MCF 10A (cell line): Measurements from ENCODE around the gene OGFOD3. TPM values are rescaled to one million over a fixed set of nuclear protein-coding genes. Genes with fewer than 3 reads are reported as not detected.

Source experiments
- BruUV-seq: library from RNA; stranded (reverse); fragments of 400-500 nt; replicated peaks from 2 replicates; lab custom pipeline; 2021; lab: Mats Ljungman, UMichigan
- CTCF ChIA-PET: fragments of 300-600 bp; sonication (Branson Sonifier 250); formaldehyde crosslinking; extraction: SDS; loops from one replicate; lab custom pipeline; 2021; ENCODE audit warnings: antibody characterized with exemption, inconsistent platforms; lab: Yijun Ruan, JAX
- POLR2A ChIA-PET: fragments of 300-600, 350-650 bp; sonication (Branson Sonifier 250); formaldehyde crosslinking; extraction: SDS; loops from one replicate; lab custom pipeline; 2020; ENCODE audit warnings: antibody characterized with exemption, inconsistent platforms; lab: Yijun Ruan, JAX
- DNase-seq: peaks from one replicate; pipeline ENCODE4 v3.0.0-alpha.2; 2018; ENCODE audit not compliant: unreplicated experiment
- H3K27ac Mint-ChIP-seq: one replicate; pipeline ENCODE4 v1.8.0; 2022; ENCODE audit warnings: mild to moderate bottlenecking, low read depth, mixed read lengths; ENCODE audit not compliant: unreplicated experiment
- H3K27me3 Mint-ChIP-seq: one replicate; pipeline ENCODE4 v1.8.0; 2022; ENCODE audit warnings: mixed read lengths; ENCODE audit not compliant: insufficient read depth, unreplicated experiment
- H3K36me3 Mint-ChIP-seq: one replicate; pipeline ENCODE4 v1.8.0; 2022; ENCODE audit warnings: mild to moderate bottlenecking, moderate library complexity, mixed read lengths; ENCODE audit not compliant: insufficient read depth, unreplicated experiment
- H3K4me1 Mint-ChIP-seq: one replicate; pipeline ENCODE4 v1.8.0; 2022; ENCODE audit warnings: mixed read lengths; ENCODE audit not compliant: insufficient read depth, unreplicated experiment
- H3K4me3 Mint-ChIP-seq: one replicate; pipeline ENCODE4 v1.8.0; 2022; ENCODE audit warnings: mild to moderate bottlenecking, moderate library complexity, mixed read lengths; ENCODE audit not compliant: unreplicated experiment
- H3K9me3 Mint-ChIP-seq: one replicate; pipeline ENCODE4 v1.8.0; 2022; ENCODE audit warnings: mixed read lengths; ENCODE audit not compliant: unreplicated experiment
- CTCF ChIP-seq: fragments of 200-600 bp; IDR thresholded peaks from one replicate; pipeline ENCODE4 v1.8.0; 2022; ENCODE audit warnings: antibody characterized with exemption, mild to moderate bottlenecking; ENCODE audit not compliant: unreplicated experiment
- intact Hi-C: fragments of 100-400 bp; cut with micrococcal nuclease; formaldehyde crosslinking; loops from 2 replicates; pipeline ENCODE4 v1.14.1; 2022
- total RNA-seq: library from RNA; stranded (reverse); gene quantifications from 2 replicates; pipeline ENCODE4 v1.2.3, GENCODE V29; 2022

The OGFOD3 gene
- total RNA-seq, 1 experiment from 2014 or later: 21.1 TPM

GRCh38 chr17:82400830-82401229, 17.6 kb downstream of the OGFOD3 start:
- no peak for TF ChIP-seq CTCF
- no TSS peak for BruUV-seq
- no peak for DNase-seq
- Mint-ChIP-seq H3K36me3 (peaks cover 41% of the 10 kb centered on the region), H3K27me3 (no peaks in the 10 kb centered on the region), H3K4me3 (no peak overlapping the region), H3K27ac (no peak overlapping the region), H3K4me1 (peaks cover 21% of the 10 kb centered on the region), H3K9me3 (no peaks in the 10 kb centered on the region)
- POLR2A ChIA-PET: interaction anchor here (0.6 to 1.6 kb wide), 2 partner anchors 17 to 48 kb away, joined by 3 to 5 read pairs; no protein-coding TSS in a partner anchor
- CTCF ChIA-PET: no interaction called here
- intact Hi-C loops: no loop called here

- intact Hi-C loops: no loop called here
- Mint-ChIP-seq H3K36me3 (peaks cover 41% of the 10 kb centered on the region), H3K27me3 (no peaks in the 10 kb centered on the region), H3K4me3 (no peak overlapping the region), H3K9me3 (no peaks in the 10 kb centered on the region), H3K4me1 (peaks cover 21% of the 10 kb centered on the region), H3K27ac (no peak overlapping the region)
- no peak for TF ChIP-seq CTCF
- CTCF ChIA-PET: interaction anchor here (1.1 kb wide), 1 partner anchor 151 kb away, joined by 3 read pairs; no protein-coding TSS in a partner anchor
- DNase-seq: no peak
- POLR2A ChIA-PET: interaction anchor here (0.7 to 1.6 kb wide), 3 partner anchors 16 to 129 kb away, joined by 3 to 5 read pairs (median 3); no protein-coding TSS in a partner anchor
- no TSS peak for BruUV-seq
Observed at GRCh38 chr17:82400206-82400605, 18.2 kb downstream of the OGFOD3 start.

GRCh38 chr17:82399601-82400101, 18.7 kb downstream of the OGFOD3 start:
- intact Hi-C loops: no loop called here
- peaks cover 21% of the 10 kb centered on the region for H3K4me1 Mint-ChIP-seq
- no TSS peak for BruUV-seq
- no peaks in the 10 kb centered on the region for H3K27me3 Mint-ChIP-seq
- CTCF ChIA-PET: interaction anchor here (1.1 kb wide), 1 partner anchor 152 kb away, joined by 3 read pairs; no protein-coding TSS in a partner anchor
- H3K36me3 Mint-ChIP-seq: peaks cover 41% of the 10 kb centered on the region
- no peak for DNase-seq
- H3K9me3 Mint-ChIP-seq: no peaks in the 10 kb centered on the region
- POLR2A ChIA-PET: interaction anchor here (0.7 to 1.6 kb wide), 4 partner anchors 16 to 132 kb away, joined by 3 to 5 read pairs (median 4); no protein-coding TSS in a partner anchor
- H3K4me3 Mint-ChIP-seq: no peak overlapping the region
- TF ChIP-seq CTCF: no peak
- no peak overlapping the region for H3K27ac Mint-ChIP-seq

GRCh38 chr17:82399041-82399441, 19.3 kb downstream of the OGFOD3 start:
- H3K4me3 Mint-ChIP-seq: no peak overlapping the region
- intact Hi-C loops: no loop called here
- H3K27ac Mint-ChIP-seq: no peak overlapping the region
- ChIA-PET POLR2A (interaction anchor here (0.8 kb wide), 1 partner anchor 133 kb away, joined by 5 read pairs; no protein-coding TSS in a partner anchor), CTCF (interaction anchor here (1.1 kb wide), 1 partner anchor 153 kb away, joined by 3 read pairs; no protein-coding TSS in a partner anchor)
- H3K9me3 Mint-ChIP-seq: no peaks in the 10 kb centered on the region
- H3K4me1 Mint-ChIP-seq: peaks cover 21% of the 10 kb centered on the region
- no peak for DNase-seq
- no TSS peak for BruUV-seq
- TF ChIP-seq CTCF: no peak
- peaks cover 35% of the 10 kb centered on the region for H3K36me3 Mint-ChIP-seq
- no peaks in the 10 kb centered on the region for H3K27me3 Mint-ChIP-seq
